Stimulated activated CD8-positive, alpha-beta memory T cell treated with anti-CD3 and anti-CD28 coated beads, Interleukin-7, amount 100 ng/mL, for 1 hour (primary cell): ENCODE measurements around the gene ERBIN.
"Not testable (repeated sequence)": the region's sequence is repeated elsewhere in the genome, so short reads cannot be mapped to it uniquely, and the experiment has no call there.

Source experiments
- DNase-seq, 2 donors: peaks; one replicate each; pipeline ENCODE4 v3.0.0-alpha.2; 2020; ENCODE audit warnings: low read depth in 2 of 2

Gene ERBIN

GRCh38 chr5:65926276-65926783, at the start of gene ERBIN:
Gene ERBIN (plus strand): TSS chr5:65926575. CDS start chr5:65992719, 66,144 bp downstream.
- peak; percentile 36 to 40 for DNase-seq

GRCh38 chr5:65876970-65877369, 49.4 kb upstream of the ERBIN start:
- DNase-seq = no peak

DNA sequence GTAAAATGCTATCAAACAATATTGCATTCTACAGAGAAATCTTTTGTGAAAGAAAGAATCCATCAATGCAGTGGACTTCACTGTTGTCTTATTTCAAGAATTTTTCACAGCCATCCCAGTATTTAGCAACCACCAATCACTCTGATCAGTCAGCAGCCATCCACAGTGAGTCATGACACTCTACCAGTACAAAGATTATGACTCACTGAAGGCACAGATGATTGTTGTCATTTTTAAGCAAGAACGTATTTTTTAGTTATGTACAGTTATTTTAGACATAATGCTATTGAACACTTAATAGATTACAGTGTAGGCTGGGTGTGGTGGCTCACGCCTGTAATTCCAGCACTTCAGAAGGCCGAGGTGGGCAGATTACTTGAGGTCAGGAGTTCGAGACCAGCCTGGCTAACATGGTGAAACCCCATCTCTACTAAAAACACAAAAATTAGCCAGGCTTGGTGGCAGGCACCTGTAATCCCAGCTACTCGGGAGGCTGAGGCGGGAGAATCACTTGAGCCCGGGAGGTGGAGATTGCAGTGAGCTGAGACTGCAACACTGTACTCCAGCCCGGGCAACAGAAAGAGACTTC, 46.6 kb upstream of the ERBIN start:
- DNase-seq = not testable (repeated sequence)

GRCh38 chr5:65880496-65881072, 45.8 kb upstream of the ERBIN start:
- DNase-seq = no peak

- DNase-seq = no peak
Measured at GRCh38 chr5:65882278-65882677, 44.1 kb upstream of the ERBIN start.

DNA sequence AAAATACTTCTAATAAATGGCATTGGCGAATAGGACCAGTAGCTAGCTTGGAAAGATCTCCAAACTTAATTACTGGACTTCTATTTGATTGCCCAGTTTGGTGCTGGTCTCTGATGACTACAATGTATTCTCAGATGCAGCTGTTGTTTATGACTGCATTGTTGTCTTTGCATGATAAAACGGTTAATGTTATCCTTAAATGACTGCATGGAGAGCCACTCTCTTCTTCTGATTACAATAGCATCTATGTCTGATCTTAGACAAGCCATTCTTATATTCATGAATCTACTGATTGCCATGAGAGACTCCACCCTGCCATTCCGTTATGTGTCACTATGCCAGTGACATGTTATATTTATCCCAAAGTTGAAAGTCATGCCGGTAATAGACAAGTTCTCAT, 42.9 kb upstream of the ERBIN start:
- no peak for DNase-seq

- DNase-seq = no peak
Measured at GRCh38 chr5:65886387-65886786, 40.0 kb upstream of the ERBIN start.

- DNase-seq = not testable (repeated sequence)
Measured at GRCh38 chr5:65892024-65892423, 34.4 kb upstream of the ERBIN start.

DNA sequence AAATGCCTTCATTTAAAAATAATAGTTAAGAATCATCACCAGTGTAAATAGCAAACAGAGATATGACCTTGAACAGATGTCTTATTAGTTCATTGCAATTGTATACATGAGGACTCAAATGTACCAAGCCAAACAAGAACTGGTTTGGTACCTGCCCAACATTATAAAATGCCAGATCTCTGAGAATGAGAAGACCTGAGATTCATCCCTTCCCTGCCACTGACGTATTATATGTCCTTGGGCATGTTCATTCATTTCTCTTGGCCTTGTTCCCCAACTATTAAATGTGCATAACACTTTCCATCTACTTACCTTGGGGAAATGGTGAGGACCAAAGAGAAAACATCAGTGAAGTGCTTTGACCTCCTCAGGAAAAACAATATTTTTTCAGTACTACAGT, 33.6 kb upstream of the ERBIN start:
- no peak for DNase-seq

DNA sequence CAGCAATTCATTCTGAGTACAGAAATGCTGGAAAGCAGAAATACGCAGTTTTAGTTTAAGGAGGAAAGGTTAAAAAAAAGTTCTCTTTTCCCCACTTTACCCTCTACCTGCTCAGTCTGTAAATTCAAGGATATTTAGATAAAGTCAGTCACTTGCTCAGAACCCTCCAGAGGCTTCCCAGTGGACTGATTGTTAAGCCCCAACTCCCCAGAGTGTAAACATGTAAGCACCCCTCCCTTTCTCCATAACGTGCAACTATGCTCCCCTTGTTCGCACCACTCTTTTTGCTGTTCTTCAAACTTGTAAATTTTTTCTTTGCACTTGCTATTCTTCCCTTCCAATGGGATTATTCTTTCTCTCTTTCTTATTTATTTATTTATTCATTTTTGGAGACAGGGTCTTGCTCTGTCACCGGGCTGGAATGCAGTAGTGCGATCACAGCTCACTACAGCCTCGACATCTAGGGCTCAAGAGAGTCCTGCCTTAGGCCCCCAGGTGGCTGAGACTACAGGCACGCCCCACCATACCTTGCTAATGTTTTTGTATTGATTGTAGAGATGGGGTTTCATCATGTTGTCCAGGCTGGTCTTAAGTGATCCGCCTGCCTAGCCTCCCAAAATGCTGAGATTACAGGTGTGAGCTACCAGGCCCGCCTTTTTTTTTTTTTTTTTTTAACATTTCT, 32.5 kb upstream of the ERBIN start:
- no peak for DNase-seq

- DNase-seq = no peak
Measured at GRCh38 chr5:65895891-65896290, 30.5 kb upstream of the ERBIN start.

GRCh38 chr5:65900746-65901145, 25.6 kb upstream of the ERBIN start:
- DNase-seq = no peak

- no peak for DNase-seq
Measured at GRCh38 chr5:65902104-65902503, 24.3 kb upstream of the ERBIN start.

GRCh38 chr5:65903581-65903980, 22.8 kb upstream of the ERBIN start:
- DNase-seq = no peak

- no peak for DNase-seq
Measured at GRCh38 chr5:65906256-65906655, 20.1 kb upstream of the ERBIN start.

- DNase-seq = no peak
Measured at GRCh38 chr5:65907135-65907534, 19.2 kb upstream of the ERBIN start.

DNA sequence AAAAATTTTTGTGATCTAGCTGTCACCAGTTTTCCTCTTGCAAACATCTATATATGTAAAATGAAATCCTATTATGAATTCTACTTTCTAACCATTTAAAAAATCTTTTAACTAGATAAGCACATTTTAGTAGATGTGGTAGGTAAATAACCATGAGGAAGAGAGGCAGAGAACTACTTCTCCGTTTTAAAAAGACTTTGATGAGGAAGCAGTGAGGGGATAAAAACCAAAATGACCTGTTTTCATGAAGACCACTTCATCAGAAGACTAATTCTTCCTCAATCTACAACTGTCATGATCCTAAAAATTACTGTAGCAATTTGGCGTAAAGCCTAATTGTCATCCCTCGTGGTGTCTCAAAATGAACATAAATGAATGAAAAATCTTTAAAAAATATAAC, 15.7 kb upstream of the ERBIN start:
- DNase-seq = no peak

DNA sequence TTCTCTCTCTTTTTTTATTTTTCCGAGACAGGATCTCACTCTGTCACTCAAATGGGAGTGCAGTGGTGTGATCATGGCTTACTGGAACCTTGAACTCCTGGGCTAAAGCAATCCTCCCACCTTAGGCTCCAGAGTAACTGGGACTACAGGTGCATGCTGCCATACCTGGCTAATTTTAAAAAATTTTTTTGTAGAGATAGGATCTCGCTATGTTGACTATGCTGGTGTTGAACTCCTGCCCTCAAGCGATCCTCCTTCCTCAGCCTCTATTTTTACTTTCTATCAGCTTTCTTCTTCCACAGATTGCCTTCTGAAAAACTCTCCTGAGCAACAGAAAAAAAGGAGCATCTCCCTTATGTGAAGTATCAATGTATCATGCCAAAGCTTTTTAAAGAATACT, 14.1 kb upstream of the ERBIN start:
- no peak for DNase-seq

DNA sequence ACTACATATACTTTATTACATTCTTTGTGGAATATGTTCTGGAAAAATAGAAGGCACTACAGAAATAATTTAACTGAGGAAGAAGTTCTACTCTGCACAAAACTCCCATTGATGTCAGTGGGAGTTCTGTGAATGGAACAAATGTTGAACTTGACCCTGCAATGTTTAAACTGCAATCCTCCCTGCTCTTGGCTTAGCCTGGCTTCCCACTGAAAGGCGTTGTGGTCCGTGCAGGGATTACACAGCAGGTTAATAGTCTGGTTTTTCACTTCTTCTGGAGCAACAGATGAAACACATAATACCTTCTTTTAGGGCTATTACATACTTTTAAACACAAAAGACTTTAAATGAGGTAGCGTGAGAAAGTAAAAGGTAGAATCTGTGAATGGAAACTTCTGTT, 12.9 kb upstream of the ERBIN start:
- no peak for DNase-seq

- no peak for DNase-seq
Measured at GRCh38 chr5:65914641-65915196, 11.7 kb upstream of the ERBIN start.

DNA sequence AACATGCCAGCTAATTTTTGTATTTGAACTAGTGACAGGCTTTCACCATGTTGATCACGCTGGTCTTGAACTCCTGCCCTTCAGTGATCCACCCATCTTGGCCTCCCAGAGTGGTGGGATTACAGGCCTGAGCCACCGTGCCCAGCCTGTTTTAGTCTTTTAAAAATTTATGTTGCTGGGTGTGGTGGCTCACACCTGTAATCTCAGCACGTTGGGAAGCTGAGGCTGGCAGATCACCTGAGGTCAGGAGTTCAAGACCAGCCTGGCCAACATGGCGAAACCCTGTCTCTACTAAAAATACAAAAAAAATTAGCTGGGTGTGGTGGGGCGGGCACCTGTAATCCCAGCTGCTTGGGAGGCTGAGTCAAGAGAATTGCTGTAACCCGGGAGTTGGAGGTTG, 10.7 kb upstream of the ERBIN start:
- DNase-seq = not testable (repeated sequence)

GRCh38 chr5:65916066-65916465, 10.3 kb upstream of the ERBIN start:
- no peak for DNase-seq

DNA sequence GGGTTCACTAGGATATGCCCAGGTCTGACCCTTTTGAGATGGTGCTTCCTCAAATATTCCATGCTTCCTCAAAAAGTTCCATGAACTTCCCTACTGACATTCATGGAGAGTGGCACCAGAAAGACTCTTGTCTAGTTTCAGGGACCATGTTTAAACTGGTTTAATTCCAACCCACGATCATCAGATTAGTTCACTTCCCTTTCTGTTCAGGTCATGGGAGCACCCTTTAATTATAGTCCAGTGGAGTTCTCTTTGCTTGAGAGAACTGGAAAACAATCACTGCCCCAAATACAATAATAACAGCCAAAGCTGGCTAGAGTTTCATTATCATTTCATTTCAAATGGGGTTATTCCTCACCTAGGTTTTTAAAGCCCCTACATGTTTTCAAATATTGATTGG, 9.7 kb upstream of the ERBIN start:
- no peak for DNase-seq
